CD4-positive, alpha-beta T cell treated with Interleukin-10 for 1 hour (primary cell): ENCODE measurements around the gene KCND3.

ENCODE experiments used
- DNase-seq: peaks from one replicate; pipeline ENCODE4 v3.0.0-alpha.2; 2020

KCND3 gene

GRCh38 chr1:111737216-111738132 lies 252.0 kb downstream of the KCND3 start:
- DNase-seq: no peak

GRCh38 chr1:111736548-111737215 lies 252.8 kb downstream of the KCND3 start:
- no peak for DNase-seq

- DNase-seq: no peak
These were observed 253.5 kb downstream of the KCND3 start for GRCh38 chr1:111735858-111736544.

GRCh38 chr1:111735321-111735720 lies 254.1 kb downstream of the KCND3 start:
- DNase-seq: no peak

- no peak for DNase-seq
These were observed 254.6 kb downstream of the KCND3 start for GRCh38 chr1:111734856-111735255.

- no peak for DNase-seq
These were observed 255.0 kb downstream of the KCND3 start for GRCh38 chr1:111734426-111734825.

- DNase-seq: no peak
These were observed 255.5 kb downstream of the KCND3 start for GRCh38 chr1:111733992-111734341.

- peak; percentile 21 for DNase-seq
These were observed 256.1 kb downstream of the KCND3 start for GRCh38 chr1:111733183-111733991.

- no peak for DNase-seq
These were observed 256.8 kb downstream of the KCND3 start for GRCh38 chr1:111732718-111733117.

GRCh38 chr1:111731956-111732355 lies 257.5 kb downstream of the KCND3 start:
- no peak for DNase-seq

GRCh38 chr1:111730706-111731105 lies 258.8 kb downstream of the KCND3 start:
- no peak for DNase-seq

- no peak for DNase-seq
These were observed 259.4 kb downstream of the KCND3 start for GRCh38 chr1:111729946-111730681.

GRCh38 chr1:111729271-111729921 lies 260.1 kb downstream of the KCND3 start:
- no peak for DNase-seq

GRCh38 chr1:111727056-111727455 lies 262.4 kb downstream of the KCND3 start:
- DNase-seq: no peak

GRCh38 chr1:111725192-111725591 lies 264.3 kb downstream of the KCND3 start:
- no peak for DNase-seq

- no peak for DNase-seq
These were observed 265.6 kb downstream of the KCND3 start for GRCh38 chr1:111723871-111724270.

GRCh38 chr1:111723091-111723806 lies 266.2 kb downstream of the KCND3 start:
- DNase-seq: peak; percentile 53

GRCh38 chr1:111720977-111721786 lies 268.3 kb downstream of the KCND3 start:
- DNase-seq: no peak
